CD4-positive, alpha-beta T cell treated with Interleukin-6 for 4 hours (primary cell): ENCODE measurements around the gene PIBF1.
"Not testable (repeated sequence)": the region's sequence is repeated elsewhere in the genome, so short reads cannot be mapped to it uniquely, and the experiment has no call there.

Experiments
- DNase-seq: peaks from one replicate; pipeline ENCODE4 v3.0.0-alpha.2; 2020; ENCODE audit warnings: mixed read lengths

Gene PIBF1

GRCh38 chr13:72920097-72920496 is 138.2 kb downstream of the PIBF1 start:
- no peak for DNase-seq

DNA sequence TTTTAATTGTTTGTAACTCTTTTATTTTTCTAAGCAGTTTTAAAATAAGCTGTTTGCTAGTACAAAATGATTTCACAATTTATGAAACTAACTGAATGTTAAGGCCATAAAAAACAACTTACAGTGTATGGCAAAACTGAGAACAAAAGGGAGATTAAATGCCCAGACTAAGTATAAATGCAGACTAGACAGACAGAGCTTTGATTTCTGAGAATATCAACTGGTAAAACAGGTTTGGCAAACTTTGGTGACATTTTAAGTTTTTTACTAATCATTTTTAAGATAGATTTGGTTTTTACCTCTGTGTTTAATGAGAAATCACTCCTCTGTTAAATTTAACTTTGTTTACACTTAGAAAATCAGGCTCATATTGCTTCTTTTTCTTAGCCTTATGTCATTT is 149.4 kb downstream of the PIBF1 start:
- no peak for DNase-seq

DNA sequence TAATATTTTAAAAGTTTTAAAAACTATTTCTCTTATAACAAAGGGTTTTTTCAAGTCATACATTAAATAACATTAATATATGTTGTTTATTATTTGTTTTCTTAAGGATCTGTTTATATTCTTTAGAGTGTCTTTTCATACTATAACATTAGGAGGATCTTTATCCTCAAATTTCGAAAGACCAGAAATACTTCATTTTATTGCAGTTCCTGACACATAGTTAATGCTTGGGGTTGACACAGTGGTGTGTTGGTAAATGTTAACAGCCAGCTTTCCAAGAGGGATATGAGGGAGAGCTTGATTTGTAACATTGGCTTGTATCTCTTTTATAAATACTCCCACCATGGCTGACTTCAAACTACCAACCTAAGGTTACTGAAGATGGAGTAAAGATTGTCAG is 150.3 kb downstream of the PIBF1 start:
- DNase-seq: no peak

- DNase-seq: not testable (repeated sequence)
These were observed 164.3 kb downstream of the PIBF1 start for GRCh38 chr13:72946267-72946666.

GRCh38 chr13:72952529-72953141 is 170.7 kb downstream of the PIBF1 start:
- no peak for DNase-seq

GRCh38 chr13:72953391-72953965 is 171.5 kb downstream of the PIBF1 start:
- DNase-seq: no peak

GRCh38 chr13:72959643-72960042 is 177.7 kb downstream of the PIBF1 start:
- DNase-seq: no peak

DNA sequence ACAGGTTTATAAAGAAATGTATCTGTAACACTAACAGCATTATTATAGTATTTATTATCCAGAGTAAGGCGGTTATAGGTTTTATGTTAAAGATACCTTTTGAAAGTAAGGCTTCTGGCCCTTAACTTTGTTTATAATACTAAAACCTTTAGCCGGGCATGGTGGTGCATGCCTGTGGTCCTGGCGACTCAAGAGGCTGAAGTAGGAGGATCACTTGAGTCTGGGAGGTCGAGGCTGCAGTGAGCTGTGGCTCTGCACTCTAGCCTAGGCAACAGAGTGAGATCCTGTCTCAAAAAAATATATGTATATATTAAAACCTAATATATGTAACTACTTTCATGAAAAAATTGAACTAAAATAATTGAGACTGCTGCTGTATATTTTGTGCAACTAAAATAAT is 178.2 kb downstream of the PIBF1 start:
- DNase-seq: no peak

- no peak for DNase-seq
These were observed 178.6 kb downstream of the PIBF1 start for GRCh38 chr13:72960541-72960940.

DNA sequence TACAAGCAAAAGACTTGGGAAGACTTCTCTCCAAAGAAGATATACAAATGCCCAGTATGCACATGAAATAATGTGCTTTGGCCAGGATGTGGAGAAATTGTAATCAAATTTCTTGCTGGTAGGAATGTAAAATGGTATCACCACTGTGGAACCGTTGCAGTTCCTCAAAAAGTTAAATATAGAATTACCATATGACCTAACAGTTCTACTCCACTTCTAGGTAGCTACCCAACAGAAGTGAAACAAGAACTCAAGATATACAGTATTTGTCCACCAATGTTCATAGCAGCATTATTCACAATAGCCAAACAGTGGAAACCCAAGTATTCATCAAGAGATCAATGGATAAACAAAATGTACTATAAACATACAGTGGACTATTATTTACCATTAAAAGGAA is 181.8 kb downstream of the PIBF1 start:
- DNase-seq: no peak

DNA sequence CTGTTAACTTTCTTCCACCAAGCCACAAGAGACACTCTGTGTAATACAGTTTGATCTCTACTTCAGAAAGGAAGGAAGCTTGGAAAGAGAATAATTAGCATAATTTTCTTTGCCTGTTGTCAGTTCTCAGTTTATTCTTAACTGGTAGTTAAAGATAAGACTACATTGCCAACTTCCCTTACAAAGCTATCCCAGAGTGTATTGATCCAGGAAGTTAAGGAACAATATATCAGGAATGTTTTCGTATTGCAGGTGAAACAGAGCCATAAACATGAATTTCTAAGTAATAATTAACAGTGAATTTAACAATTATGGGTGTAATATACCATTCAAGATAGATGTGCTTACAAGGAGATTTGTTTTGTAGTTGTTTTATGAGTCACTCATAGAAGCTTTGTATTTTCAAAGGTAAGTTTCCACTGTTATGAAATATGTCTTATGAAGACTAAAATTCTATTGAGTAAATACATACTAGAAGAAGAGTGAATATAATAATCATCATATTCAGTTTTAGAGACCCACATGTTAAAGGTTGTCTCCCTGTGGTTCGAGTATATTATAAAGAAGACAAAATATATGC is 188.5 kb downstream of the PIBF1 start:
- DNase-seq: no peak

DNA sequence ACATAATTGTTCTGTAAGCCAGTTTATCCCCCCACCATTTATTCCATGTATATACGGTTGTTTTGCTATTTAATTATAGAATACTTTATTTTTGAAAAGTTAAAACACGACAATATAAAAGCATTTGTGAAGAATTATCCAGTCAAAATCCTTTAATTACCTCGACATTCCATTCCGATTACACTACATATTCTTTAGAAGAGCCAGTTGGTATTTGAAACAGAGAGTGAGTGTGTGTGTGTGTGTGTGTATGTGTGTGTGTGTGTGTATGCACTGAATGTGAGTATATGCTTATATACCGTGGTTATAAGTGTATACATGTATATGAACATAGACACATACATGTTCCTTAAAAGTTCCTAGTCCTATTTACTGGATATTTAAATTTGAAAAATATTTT is 189.0 kb downstream of the PIBF1 start:
- DNase-seq: no peak

DNA sequence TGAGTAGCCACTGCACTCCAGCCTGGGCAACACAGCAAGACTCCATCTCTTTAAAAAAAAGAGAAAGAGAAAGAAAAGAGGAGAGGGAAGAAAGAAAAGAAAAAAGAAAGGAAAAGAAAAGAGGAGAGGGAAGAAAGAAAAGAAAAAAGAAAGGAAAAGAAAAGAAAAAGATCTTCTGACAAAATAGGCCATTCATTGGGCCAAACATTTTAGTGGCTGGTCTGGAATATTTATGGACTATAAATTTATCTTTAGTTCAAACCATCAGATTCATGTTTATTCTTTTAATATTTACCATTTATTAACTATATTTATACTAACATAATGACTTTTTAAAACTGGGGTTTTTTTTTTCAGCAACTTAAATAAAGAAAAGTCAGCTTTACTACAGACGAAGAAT is 191.3 kb downstream of the PIBF1 start:
- DNase-seq: no peak

DNA sequence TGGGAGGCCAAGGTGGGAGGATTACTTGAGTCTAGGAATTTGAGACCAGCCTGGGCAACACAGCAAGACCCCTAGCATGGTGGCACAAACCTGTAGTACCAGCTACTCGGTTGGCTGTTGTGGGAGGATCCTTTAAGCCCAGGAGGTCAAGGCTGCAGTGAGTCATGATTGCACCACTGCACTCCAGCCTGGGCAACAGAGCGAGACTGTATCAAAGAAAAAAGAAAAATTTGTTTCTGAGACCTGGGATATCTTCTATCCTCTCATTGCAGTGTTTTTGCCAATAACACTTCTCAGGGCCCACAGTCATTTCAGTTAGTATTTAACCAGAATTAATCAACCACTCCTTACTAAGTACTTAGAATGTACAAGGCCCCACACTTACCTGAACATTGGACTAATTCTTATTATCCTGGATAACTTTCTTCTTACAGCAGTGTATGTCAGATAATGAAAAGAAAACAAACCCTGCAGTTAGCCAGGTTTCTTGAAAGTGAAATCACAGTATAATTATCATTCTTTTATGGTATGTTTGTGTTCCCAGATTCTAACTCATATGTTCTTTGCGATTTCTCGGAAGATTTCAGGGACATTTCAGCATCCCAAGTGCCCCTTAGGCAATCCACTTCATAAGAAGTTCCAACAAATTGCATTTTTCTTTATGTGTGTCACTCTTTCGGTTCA is 201.3 kb downstream of the PIBF1 start:
- no peak for DNase-seq

DNA sequence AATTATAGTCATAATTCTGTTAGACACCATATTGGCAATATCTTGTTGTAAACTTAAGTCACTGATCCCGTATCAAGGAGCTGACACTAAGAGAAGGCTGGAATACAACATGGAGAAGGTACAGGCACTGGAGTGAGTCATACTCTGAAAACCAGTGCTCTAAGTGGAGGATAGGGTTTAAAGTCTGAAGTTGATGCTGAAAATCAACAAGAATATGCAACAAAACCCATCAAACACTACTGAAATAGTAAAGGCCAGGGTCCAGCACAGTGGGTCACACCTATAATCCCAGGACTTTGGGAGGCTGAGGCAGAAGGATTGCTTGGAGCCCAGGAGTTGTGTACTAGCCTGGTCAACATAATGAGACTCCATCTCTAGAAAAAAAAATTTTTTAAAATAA is 203.7 kb downstream of the PIBF1 start:
- no peak for DNase-seq

GRCh38 chr13:72986197-72986596 is 204.3 kb downstream of the PIBF1 start:
- DNase-seq: no peak

DNA sequence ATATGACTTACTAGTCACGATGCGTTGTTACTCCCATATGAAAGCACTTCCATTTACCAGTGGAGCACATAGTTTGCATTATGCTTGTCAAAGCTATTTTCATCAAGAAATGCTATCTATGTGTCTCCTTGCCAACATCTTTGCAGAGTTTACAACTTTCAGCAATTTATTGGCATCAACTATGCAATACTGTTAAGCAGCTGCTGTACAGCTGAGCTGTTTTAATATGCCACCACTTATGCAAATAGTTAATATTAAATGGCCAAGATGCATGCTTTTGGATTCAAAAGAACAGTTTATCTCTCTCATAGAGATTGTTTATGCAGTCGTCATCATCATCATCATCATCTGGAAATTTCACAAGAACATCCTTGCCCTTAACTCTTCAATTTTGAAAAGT is 209.0 kb downstream of the PIBF1 start:
- no peak for DNase-seq

DNA sequence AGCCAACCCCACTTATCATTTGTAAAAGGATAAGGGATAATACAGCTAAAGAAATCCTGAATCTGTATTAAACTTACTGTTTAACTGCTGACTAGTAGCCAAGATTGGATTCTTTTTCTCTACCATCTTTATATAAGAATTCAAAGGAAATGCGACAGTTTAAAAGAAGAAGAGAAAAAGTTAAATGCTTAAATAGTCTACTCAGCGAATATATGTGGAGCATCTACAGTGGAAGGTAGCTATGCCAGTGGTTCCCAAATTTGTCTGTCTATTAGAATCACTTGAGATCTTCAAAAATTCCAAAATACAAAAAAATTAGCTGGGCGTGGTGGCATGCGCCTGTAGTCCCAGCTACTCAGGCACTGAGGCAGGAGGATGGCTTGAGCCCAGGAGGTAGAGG is 216.1 kb downstream of the PIBF1 start:
- DNase-seq: no peak

GRCh38 chr13:73000027-73000674 is 218.2 kb downstream of the PIBF1 start:
- DNase-seq: no peak

DNA sequence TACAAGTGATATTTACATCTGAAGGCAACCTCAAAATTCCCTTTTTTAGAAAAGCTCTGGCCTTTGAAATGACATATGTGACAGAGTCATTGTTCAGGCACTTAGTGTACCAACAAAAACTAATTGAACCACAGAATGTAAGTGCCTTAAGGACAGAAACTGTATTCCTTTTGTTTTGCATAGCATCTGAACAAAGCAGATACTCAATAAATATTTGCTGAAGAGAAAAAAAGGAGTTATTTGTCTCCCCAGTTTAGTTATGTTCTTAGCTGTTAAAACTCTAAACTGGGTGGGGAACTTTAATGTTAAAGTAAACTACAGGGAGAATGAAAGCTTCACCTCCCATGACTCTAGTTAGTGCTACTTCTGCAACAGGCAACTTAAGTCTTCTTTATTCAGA is 220.0 kb downstream of the PIBF1 start:
- no peak for DNase-seq

- no peak for DNase-seq
These were observed 229.8 kb downstream of the PIBF1 start for GRCh38 chr13:73011751-73012150.

GRCh38 chr13:73015805-73016204 is 233.9 kb downstream of the PIBF1 start:
- no peak for DNase-seq

GRCh38 chr13:73018336-73018735 is 236.4 kb downstream of the PIBF1 start:
- no peak for DNase-seq
